Caki2 (cell line): ENCODE data around the gene CAPN12. TPM values are rescaled to one million over a fixed set of nuclear protein-coding genes. Genes with fewer than 3 reads are reported as not detected.

Experiments
- DNase-seq: peaks from one replicate; pipeline ENCODE4 v3.0.0-alpha.2; 2015; ENCODE audit warnings: low read depth
- in situ Hi-C: cut with HindIII; loops from 2 replicates; pipeline ENCODE4 v1.10.0; 2016; ENCODE audit warnings: low sequenced_read_pairs, low pct_unique_long_range_greater_than_20kb, mixed read lengths
- total RNA-seq: library from RNA; depleted of rRNA; stranded (reverse); fragments of >200 nt; shearing (Covaris generic); gene quantifications from 2 replicates; pipeline ENCODE4 v1.2.3, GENCODE V29; 2014; ENCODE audit warnings: low replicate concordance

The CAPN12 gene
- total RNA-seq, 1 experiment from 2014 or later, result 2.3 TPM

- in situ Hi-C loops, result no loop called here
- DNase-seq, result no peak
These were observed 49.0 kb downstream of the CAPN12 start for GRCh38 chr19:38695317-38695683.

- peak; percentile 99 for DNase-seq
- in situ Hi-C loops, result no loop called here
These were observed 50.7 kb downstream of the CAPN12 start for GRCh38 chr19:38693380-38694223.

- in situ Hi-C loops, result no loop called here
- no peak for DNase-seq
These were observed 51.6 kb downstream of the CAPN12 start for GRCh38 chr19:38692458-38693379.

GRCh38 chr19:38691938-38692457 lies 52.3 kb downstream of the CAPN12 start:
- in situ Hi-C loops, result no loop called here

GRCh38 chr19:38690832-38691231 lies 53.4 kb downstream of the CAPN12 start:
- in situ Hi-C loops, result no loop called here
- no peak for DNase-seq

More at GRCh38 chr19:38691938-38692457, 52.3 kb downstream of the CAPN12 start:
- peak; percentile 43 for DNase-seq

GRCh38 chr19:38690146-38690545 lies 54.1 kb downstream of the CAPN12 start:
- in situ Hi-C loops, result no loop called here
- no peak for DNase-seq

GRCh38 chr19:38687837-38688378 lies 56.4 kb downstream of the CAPN12 start:
- no peak for DNase-seq
- in situ Hi-C loops, result no loop called here

GRCh38 chr19:38686530-38686888 lies 57.8 kb downstream of the CAPN12 start:
- in situ Hi-C loops, result no loop called here
- peak; percentile 42 for DNase-seq

- peak; percentile 68 for DNase-seq
- in situ Hi-C loops, result no loop called here
These were observed 58.4 kb downstream of the CAPN12 start for GRCh38 chr19:38685666-38686529.

GRCh38 chr19:38684862-38685665 lies 59.2 kb downstream of the CAPN12 start:
- DNase-seq, result no peak
- in situ Hi-C loops, result no loop called here

GRCh38 chr19:38684078-38684861 lies 60.0 kb downstream of the CAPN12 start:
- in situ Hi-C loops, result no loop called here
- peak; percentile 97 for DNase-seq

GRCh38 chr19:38683393-38684077 lies 60.7 kb downstream of the CAPN12 start:
- peak; percentile 100 for DNase-seq

GRCh38 chr19:38682872-38683392 lies 61.3 kb downstream of the CAPN12 start:
- in situ Hi-C loops, result no loop called here
- no peak for DNase-seq

More at GRCh38 chr19:38683393-38684077, 60.7 kb downstream of the CAPN12 start:
- in situ Hi-C loops, result no loop called here

- in situ Hi-C loops, result no loop called here
These were observed 61.9 kb downstream of the CAPN12 start for GRCh38 chr19:38682195-38682867.

More at GRCh38 chr19:38682195-38682867, 61.9 kb downstream of the CAPN12 start:
- no peak for DNase-seq
